ACHN (cell line): ENCODE data around the gene FAF1.
"Not testable (repeated sequence)": the region's sequence is repeated elsewhere in the genome, so short reads cannot be mapped to it uniquely, and the experiment has no call there.

Source experiments
- DNase-seq: peaks from one replicate; pipeline ENCODE4 v3.0.0-alpha.2; 2015
- in situ Hi-C: cut with HindIII; loops from 2 replicates; pipeline ENCODE4 v1.10.0; 2017; ENCODE audit warnings: low sequenced_read_pairs, low pct_ligation_motif_present, low pct_unique_long_range_greater_than_20kb

The FAF1 gene

GRCh38 chr1:50959913-50960844, at the start of gene FAF1:
Gene FAF1 (minus strand): TSS chr1:50960267. CDS start chr1:50959811, 456 bp downstream.
- in situ Hi-C loops = no loop called here
- DNase-seq = peak; percentile 95

DNA sequence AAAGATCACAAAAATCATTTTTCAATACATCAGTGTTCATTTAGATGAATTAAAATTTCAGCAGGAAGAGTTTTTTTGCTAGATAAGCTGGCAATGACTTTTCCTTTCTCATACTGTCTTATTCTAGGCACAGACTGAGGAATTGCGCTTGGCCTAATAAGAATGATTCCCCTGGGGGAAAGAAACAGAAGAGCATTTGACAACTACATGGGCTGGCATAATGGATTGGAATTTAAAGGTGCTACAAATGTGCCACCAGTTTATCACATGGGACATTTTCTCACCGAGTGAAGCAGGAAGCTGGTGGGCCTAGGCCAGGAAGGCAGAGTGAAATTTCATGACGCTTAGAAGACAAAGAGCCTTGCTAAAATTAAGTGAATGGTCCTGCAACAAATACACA, 49.3 kb upstream of the FAF1 start:
- DNase-seq = no peak
- in situ Hi-C loops = no loop called here

GRCh38 chr1:51005549-51005948, 45.5 kb upstream of the FAF1 start:
- in situ Hi-C loops, DNase-seq: not testable (repeated sequence)

- in situ Hi-C loops = no loop called here
- DNase-seq = no peak
Measured at GRCh38 chr1:51002516-51002915, 42.4 kb upstream of the FAF1 start.

GRCh38 chr1:51000651-51001050, 40.6 kb upstream of the FAF1 start:
- DNase-seq = no peak
- in situ Hi-C loops = no loop called here

GRCh38 chr1:51000160-51000559, 40.1 kb upstream of the FAF1 start:
- DNase-seq = no peak
- in situ Hi-C loops = no loop called here

DNA sequence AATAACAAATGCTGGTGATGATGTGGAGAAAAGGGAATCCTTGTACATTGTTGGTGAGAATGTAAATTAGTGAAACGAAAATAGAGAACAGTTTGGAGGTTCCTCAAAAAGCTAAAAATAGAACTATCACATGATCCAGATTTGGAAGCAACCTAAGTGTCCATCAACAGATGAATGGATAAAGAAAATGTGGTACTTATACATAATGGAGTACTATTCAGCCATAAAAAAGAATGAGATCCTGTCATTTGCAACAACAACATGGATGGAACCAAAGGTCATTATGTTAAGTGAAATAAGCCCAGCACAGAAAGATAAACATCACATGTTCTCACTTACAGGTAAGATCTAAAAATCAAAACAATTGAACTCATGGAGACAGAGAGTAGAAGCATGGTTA, 39.3 kb upstream of the FAF1 start:
- in situ Hi-C loops, DNase-seq: not testable (repeated sequence)

DNA sequence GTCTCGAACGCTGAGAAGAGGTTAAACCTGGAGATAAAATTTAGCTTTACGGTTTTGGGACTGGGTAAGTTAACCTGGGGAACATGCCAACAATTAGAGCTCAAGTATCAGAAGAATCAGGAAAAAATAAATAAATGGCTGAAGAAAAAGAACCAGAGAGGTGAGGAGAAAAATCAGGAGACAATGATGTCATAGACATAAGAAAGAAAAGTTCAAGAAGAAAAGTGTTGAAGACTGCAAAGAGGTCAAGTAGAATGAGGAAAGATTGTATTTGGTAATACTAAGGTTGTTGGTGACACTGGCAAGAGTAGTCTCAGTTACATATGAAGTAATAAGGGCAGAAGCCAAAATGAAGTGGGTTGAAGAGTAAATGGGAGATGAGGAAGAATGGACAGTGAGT, 36.0 kb upstream of the FAF1 start:
- in situ Hi-C loops = no loop called here
- DNase-seq = no peak

DNA sequence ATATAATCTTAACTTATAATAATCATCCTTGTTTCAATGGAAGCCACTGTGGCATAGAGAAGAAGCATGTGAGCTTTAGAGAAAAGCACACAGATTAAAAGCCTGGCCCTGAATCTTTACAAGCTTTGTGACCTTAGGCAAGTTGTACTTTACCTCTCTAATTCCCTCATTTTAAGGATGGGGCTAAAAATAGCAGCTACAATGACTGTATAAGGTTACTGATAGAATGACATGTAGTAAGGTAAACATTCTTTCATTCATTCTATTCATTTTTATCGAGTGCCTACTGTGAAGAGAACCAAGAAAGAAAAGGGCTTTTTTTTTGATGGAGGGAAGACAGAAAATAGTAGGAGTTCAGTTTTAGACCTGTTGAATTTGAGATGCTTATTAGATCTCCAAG, 35.6 kb upstream of the FAF1 start:
- no peak for DNase-seq
- in situ Hi-C loops = no loop called here

- in situ Hi-C loops = no loop called here
- no peak for DNase-seq
Measured at GRCh38 chr1:50994997-50995396, 34.9 kb upstream of the FAF1 start.

- no peak for DNase-seq
- in situ Hi-C loops = no loop called here
Measured at GRCh38 chr1:50993645-50994044, 33.6 kb upstream of the FAF1 start.

DNA sequence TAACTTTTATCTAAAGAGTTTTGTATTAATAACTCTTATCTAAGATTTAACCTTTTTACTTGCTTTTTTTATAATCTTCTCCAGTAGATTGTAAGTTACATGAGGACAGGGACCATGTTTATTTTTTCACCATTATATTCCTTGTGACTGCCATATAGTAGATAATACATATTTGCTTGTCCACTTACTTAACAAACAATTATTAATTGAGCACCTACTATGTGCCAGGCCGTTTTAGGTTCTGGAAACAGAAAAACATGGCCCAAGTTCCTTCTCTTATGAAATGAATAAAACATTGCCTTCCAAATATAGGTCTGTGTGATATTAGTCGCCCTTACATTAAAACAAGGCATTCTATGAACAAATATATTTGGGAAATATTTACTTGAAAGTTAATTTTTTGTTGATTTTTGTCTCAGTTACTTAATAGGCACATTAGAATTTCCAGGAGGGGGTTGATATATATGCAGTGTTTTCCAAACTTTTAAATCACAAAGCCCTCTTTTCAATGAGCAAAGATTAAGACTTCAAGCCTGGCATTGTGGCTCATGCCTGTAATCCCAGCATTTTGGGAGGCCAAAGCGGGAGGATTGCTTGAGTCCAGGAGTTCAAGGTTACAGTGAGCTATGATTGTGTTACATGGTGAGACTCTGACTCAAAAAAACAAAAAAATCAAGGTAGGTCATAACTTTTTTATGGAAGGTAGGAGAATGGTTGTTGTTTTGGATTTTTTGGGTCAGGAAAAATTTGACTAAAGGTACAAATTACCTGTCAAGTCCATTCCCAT, 32.7 kb upstream of the FAF1 start:
- in situ Hi-C loops = no loop called here
- no peak for DNase-seq

DNA sequence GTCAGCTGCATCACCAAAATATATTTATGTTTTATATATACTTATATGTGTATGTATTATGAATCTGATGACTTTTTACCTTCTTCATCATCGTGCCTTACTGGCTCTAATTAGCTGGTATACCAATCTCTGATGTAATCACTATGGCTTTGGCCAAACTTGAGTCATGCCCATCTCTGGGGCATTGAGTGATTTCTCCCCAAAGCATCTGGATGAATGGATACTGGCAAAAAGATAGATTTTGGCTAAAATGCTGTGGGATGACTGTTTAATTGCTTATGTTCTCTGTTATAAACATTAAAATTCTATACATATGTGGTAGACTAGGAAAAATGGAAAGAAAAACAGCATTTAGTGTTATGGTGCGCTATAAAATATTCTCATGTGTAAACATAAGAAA, 29.6 kb upstream of the FAF1 start:
- in situ Hi-C loops = no loop called here
- DNase-seq = no peak

DNA sequence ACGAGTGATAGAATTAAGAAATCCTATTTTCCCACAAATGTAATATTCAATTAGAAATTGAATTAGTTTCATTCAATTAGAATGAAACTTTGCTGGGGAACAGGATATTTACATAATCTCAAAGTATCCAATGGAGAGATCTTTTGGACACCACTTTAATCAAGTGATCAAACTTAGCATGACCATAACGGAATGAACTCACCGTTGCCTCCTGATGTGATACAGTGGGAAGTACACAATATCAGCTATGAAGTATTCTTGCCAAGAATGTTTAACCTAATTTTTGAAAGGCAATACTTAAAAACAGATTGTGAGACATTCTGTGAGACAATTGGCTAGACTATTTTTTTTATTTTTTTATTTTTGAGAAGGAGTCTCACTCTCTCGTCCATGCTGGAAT, 26.6 kb upstream of the FAF1 start:
- DNase-seq = peak; percentile 15
- in situ Hi-C loops = no loop called here

GRCh38 chr1:50985094-50985493, 25.0 kb upstream of the FAF1 start:
- DNase-seq = no peak
- in situ Hi-C loops = no loop called here

DNA sequence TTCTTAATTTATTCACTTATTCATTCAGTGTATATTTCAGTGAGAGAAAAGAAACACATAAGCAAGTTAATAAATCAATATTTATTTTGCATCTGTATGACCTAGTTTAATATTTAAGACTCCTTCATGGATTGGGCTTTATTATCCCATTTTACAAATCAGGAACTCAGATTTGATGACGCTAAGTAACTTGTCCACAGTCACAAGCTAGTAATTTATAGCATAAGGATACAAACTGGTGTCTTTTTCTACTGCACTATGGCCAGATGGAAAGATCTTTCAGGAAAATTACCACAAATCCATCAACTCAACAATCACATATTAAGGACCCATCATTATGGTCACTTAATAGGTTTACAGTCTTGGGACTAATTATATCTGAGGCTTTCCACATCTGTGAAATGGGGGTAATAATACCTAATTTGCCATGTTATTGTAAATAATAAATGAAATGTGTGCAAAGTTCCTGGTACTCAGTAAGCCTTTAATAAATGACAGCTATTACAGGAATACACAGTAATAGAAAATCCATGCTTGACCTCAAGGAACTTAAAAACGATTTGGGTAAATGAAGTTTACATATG, 23.2 kb upstream of the FAF1 start:
- peak; percentile 19 for DNase-seq
- in situ Hi-C loops = no loop called here

DNA sequence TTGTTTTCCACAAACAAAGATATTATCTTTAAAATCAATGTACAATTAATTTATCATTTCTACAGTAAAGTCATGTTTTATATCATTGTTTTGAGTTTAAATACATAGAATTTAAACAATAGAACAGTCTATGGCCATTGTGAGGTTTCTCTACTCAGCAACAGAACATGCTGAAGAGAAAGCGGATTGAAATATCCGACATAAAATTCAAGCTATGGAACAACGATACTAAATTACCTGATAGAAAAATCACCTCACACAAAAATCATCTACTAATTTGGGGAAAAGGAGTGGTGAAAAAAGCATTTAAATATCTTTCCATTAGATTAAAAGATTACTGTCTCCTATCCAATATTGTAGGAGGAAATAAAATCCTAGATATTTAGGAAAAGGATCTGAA, 22.5 kb upstream of the FAF1 start:
- DNase-seq = peak; percentile 23
- in situ Hi-C loops = no loop called here

DNA sequence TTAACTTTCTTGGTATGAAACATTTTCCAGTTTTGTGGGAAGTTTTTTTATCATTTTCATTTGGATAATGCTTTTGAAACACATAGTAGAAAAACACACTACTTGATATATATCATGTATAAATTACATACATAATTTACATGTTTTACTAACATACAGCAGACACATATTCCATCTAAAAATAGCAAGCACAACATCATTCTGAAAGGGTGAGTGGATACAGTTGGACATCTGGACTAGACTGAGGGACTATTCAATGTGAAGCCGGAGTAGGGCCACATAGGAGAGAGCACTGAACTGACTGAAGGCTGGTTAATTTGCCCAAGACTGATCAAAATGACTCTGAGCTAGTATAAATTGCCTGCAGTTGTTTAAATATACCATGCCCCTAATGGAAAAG, 21.7 kb upstream of the FAF1 start:
- in situ Hi-C loops = no loop called here

DNA sequence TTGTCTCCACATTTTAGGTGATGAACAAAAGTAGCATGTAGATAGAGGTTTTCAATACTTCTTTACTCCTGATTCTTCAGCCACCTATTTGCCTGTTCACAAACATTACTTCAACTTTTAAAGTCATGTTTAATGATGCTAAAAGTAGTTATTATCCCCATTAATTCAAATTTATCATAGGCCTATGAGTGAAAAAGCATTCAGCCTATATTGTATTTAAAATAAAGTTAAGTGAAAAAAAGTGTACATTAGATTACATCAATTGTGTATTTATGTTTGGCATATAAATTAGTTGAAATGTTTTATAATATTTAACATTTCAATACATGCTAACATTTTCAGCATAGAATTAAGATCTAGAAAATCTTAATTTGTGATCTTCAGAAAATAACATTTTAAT, 20.4 kb upstream of the FAF1 start:
- DNase-seq = no peak
- in situ Hi-C loops = no loop called here

More for the DNA sequence above, 21.7 kb upstream of the FAF1 start:
- DNase-seq = peak; percentile 49
